WTC11 (cell line): ENCODE measurements around the gene RFX7. TPM values are rescaled to one million over a fixed set of nuclear protein-coding genes. Genes with fewer than 3 reads are reported as not detected.
"Not testable (repeated sequence)": the region's sequence is repeated elsewhere in the genome, so short reads cannot be mapped to it uniquely, and the experiment has no call there.

ENCODE experiments used
- ATAC-seq: fragments of 200-7000 bp; cut with Tn5 transposase; 2 replicates; pipeline ENCODE4 v1.10.0; 2021; ENCODE audit warnings: mild to moderate bottlenecking, moderate library complexity
- CTCF ChIA-PET: fragments of 300-600 bp; sonication (Branson Sonifier 250); formaldehyde crosslinking; loops from one replicate; lab custom pipeline; 2021; ENCODE audit warnings: antibody characterized with exemption; lab: Charles Lee
- POLR2A ChIA-PET: fragments of 350-600 bp; sonication (Branson Sonifier 250); formaldehyde crosslinking; loops from one replicate; lab custom pipeline; 2021; ENCODE audit warnings: antibody characterized with exemption; lab: Charles Lee
- DNase-seq: peaks from one replicate; pipeline ENCODE4 v3.0.0; 2021; ENCODE audit warnings: low spot score
- H3K27ac Mint-ChIP-seq: 2 replicates; pipeline ENCODE4 v1.8.0; 2021; ENCODE audit warnings: mixed read lengths
- H3K27me3 Mint-ChIP-seq: 2 replicates; pipeline ENCODE4 v1.8.0; 2021; ENCODE audit warnings: low read depth, mild to moderate bottlenecking, moderate library complexity, mixed read lengths
- H3K36me3 Mint-ChIP-seq: 2 replicates; pipeline ENCODE4 v1.8.0; 2021; ENCODE audit warnings: mixed read lengths
- H3K4me1 Mint-ChIP-seq: 2 replicates; pipeline ENCODE4 v1.8.0; 2022; ENCODE audit warnings: mixed read lengths
- H3K4me3 Mint-ChIP-seq: 2 replicates; pipeline ENCODE4 v1.8.0; 2021; ENCODE audit warnings: mild to moderate bottlenecking, moderate library complexity, mixed read lengths
- H3K9me3 Mint-ChIP-seq: 2 replicates; pipeline ENCODE4 v1.8.0; 2021; ENCODE audit warnings: mixed read lengths
- ATF3 ChIP-seq: sonication (generic); formaldehyde crosslinking; conservative IDR thresholded peaks from 2 replicates; pipeline ENCODE4 v1.8.1; 2022; ENCODE audit warnings: mild to moderate bottlenecking, missing genetic modification reagents
- GTF2I ChIP-seq: fragments of 250-450 bp; sonication (Bioruptor Pico); conservative IDR thresholded peaks from 2 replicates; pipeline ENCODE4 v1.4.0; 2021; ENCODE audit warnings: mild to moderate bottlenecking
- HMGA2 ChIP-seq: fragments of 250-450 bp; sonication (Bioruptor Pico); IDR thresholded peaks from 2 replicates; pipeline ENCODE4 v1.4.0; 2021; ENCODE audit warnings: mild to moderate bottlenecking, moderate library complexity
- JUN ChIP-seq: sonication (generic); formaldehyde crosslinking; IDR thresholded peaks from 2 replicates; pipeline ENCODE4 v1.8.0; 2023; ENCODE audit warnings: mild to moderate bottlenecking, missing genetic modification reagents
- MXD4 ChIP-seq: fragments of 250-450 bp; sonication (Bioruptor Pico); IDR thresholded peaks from 2 replicates; pipeline ENCODE4 v1.8.0; 2021; ENCODE audit warnings: mild to moderate bottlenecking, moderate library complexity, borderline replicate concordance
- NFE2L1 ChIP-seq: sonication (generic); formaldehyde crosslinking; IDR thresholded peaks from 2 replicates; pipeline ENCODE4 v1.8.1; 2023; ENCODE audit warnings: missing genetic modification reagents
- SOX15 ChIP-seq: fragments of 250-450 bp; sonication (Bioruptor Pico); IDR thresholded peaks from 2 replicates; pipeline ENCODE4 v1.9.0; 2021; ENCODE audit warnings: mild to moderate bottlenecking
- SP1 ChIP-seq: sonication (generic); formaldehyde crosslinking; conservative IDR thresholded peaks from 2 replicates; pipeline ENCODE4 v1.8.1; 2022; ENCODE audit warnings: missing genetic modification reagents
- TEAD4 ChIP-seq: sonication (generic); formaldehyde crosslinking; IDR thresholded peaks from 2 replicates; pipeline ENCODE4 v1.8.0; 2022; ENCODE audit warnings: mild to moderate bottlenecking, missing genetic modification reagents
- ZBTB21 ChIP-seq: sonication (generic); formaldehyde crosslinking; IDR thresholded peaks from 2 replicates; pipeline ENCODE4 v1.8.1; 2023; ENCODE audit warnings: mild to moderate bottlenecking, missing genetic modification reagents, borderline replicate concordance
- ZNF263 ChIP-seq: sonication (generic); formaldehyde crosslinking; IDR thresholded peaks from 2 replicates; pipeline ENCODE4 v1.8.1; 2022; ENCODE audit warnings: low read depth, mild to moderate bottlenecking, moderate library complexity, missing genetic modification reagents
- ZNF416 ChIP-seq: fragments of 250-450 bp; sonication (Bioruptor Pico); IDR thresholded peaks from 2 replicates; pipeline ENCODE4 v1.9.0; 2021; ENCODE audit warnings: mild to moderate bottlenecking, inconsistent platforms
- ZNF671 ChIP-seq: fragments of 250-450 bp; sonication (Bioruptor Pico); IDR thresholded peaks from 2 replicates; pipeline ENCODE4 v1.8.0; 2021; ENCODE audit warnings: mild to moderate bottlenecking
- total RNA-seq: library from RNA; stranded (reverse); gene quantifications from 3 replicates; pipeline ENCODE4 v1.2.3, GENCODE V29; 2021
- TF ChIP-seq, protein P1 (sequence below): sonication (generic); formaldehyde crosslinking; IDR thresholded peaks from 2 replicates; pipeline ENCODE4 v1.8.0; 2022; ENCODE audit warnings: mild to moderate bottlenecking, missing genetic modification reagents
- TF ChIP-seq, protein P2 (sequence below): fragments of 250-450 bp; sonication (Bioruptor Pico); IDR thresholded peaks from 2 replicates; pipeline ENCODE4 v2.1.2; 2022; ENCODE audit warnings: mild to moderate bottlenecking, moderate library complexity

RFX7 gene
- total RNA-seq, 1 experiment from 2014 or later, result 36.0 TPM

- Mint-ChIP-seq H3K4me3 (no peak overlapping the region), H3K9me3 (peaks cover 21% of the 10 kb centered on the region), H3K4me1 (peaks cover 80% of the 10 kb centered on the region), H3K36me3 (peaks cover 20% of the 10 kb centered on the region), H3K27ac (no peak overlapping the region; the same call in 1 of the 2 replicates), H3K27me3 (no peaks in the 10 kb centered on the region)
- ChIA-PET CTCF (interaction anchor here (0.6 kb wide), 1 partner anchor 47 kb away, joined by 3 read pairs; no protein-coding TSS in a partner anchor), POLR2A (no interaction called here)
- no peak for ATAC-seq
- TF ChIP-seq NFE2L1 (no peak), GTF2I (CRISPR knock-in tag) (no peak), ZNF416 (CRISPR knock-in tag) (no peak), ZNF671 (CRISPR knock-in tag) (no peak), SOX15 (CRISPR knock-in tag) (no peak), SP1 (CRISPR knock-in tag) (no peak)
- no peak for DNase-seq
Observed at GRCh38 chr15:56207711-56208110, 36.0 kb downstream of the RFX7 start.

DNA sequence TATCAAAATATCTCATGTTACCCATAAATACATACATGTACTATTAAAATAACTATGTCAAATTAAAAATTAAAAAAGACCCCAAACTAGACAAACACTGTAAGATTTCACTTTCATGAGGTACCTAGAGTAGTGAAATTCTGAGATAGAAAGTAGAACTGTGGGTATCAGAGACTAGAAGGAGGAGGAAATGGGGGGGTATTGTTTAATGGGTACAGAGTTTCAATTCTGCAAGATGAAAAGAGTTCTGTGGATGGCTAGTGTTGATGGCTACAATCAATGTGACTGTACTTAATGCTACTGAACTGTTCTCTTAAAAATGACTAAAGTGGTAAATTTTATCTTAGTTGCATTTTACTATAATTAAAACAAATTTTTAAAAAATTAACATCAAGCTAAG is 36.6 kb downstream of the RFX7 start:
- CTCF ChIA-PET, result no interaction called here

DNA sequence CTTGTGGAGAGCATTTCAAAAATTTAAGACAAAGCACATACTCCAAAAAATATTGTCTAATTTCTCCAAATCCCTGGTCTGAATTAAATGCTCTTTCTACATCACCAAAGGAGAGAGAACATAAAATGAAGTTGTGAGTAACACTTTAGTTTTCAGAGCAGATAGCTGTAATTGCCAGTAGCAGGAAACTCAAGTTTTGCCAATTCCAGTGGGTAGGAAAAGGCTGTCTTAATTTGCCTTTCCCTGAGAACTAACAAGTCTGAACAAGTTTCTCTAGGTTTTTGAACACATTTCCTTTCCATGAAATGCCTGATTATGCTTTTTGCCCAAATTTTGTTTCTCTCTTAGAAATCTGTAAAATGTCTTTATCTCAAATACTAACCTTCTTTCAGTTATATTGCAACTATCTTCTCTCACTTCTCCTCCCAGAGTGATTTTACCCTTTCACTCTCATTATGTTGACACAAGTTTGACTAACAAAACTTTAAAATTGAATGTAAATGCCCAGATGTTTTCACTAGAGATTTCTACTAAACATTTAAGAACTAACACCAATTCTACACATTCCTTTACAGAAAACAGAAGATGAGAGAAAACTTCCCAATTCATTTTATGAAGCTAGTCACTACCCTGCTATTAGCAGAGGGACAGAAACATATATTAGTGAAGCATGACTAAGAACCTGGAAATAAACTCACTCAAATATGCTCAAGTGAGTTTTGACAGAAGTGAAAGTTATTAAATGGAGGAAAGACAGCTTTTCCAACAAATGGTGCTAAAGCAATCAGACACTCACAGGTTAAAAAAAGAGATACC is 38.4 kb downstream of the RFX7 start:
- DNase-seq (no peak), ATAC-seq (no peak)
- Mint-ChIP-seq H3K4me1 (peaks cover 68% of the 10 kb centered on the region), H3K27ac (peak overlapping the region; percentile 85), H3K9me3 (peaks cover 6% of the 10 kb centered on the region), H3K36me3 (peaks cover 6% of the 10 kb centered on the region), H3K4me3 (peak overlapping the region; percentile 6; the same call in 1 of the 2 replicates), H3K27me3 (no peaks in the 10 kb centered on the region)
- TF ChIP-seq, protein P1, sequence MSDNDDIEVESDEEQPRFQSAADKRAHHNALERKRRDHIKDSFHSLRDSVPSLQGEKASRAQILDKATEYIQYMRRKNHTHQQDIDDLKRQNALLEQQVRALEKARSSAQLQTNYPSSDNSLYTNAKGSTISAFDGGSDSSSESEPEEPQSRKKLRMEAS (CRISPR knock-in tag), result no peak
- TF ChIP-seq, protein P2, sequence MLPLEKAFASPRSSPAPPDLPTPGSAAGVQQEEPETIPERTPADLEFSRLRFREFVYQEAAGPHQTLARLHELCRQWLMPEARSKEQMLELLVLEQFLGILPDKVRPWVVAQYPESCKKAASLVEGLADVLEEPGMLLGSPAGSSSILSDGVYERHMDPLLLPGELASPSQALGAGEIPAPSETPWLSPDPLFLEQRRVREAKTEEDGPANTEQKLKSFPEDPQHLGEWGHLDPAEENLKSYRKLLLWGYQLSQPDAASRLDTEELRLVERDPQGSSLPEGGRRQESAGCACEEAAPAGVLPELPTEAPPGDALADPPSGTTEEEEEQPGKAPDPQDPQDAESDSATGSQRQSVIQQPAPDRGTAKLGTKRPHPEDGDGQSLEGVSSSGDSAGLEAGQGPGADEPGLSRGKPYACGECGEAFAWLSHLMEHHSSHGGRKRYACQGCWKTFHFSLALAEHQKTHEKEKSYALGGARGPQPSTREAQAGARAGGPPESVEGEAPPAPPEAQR, result no peak
- TF ChIP-seq ZNF263 (CRISPR knock-in tag) (no peak), MXD4 (CRISPR knock-in tag) (no peak), TEAD4 (no peak), ATF3 (no peak), JUN (CRISPR knock-in tag) (no peak), HMGA2 (CRISPR knock-in tag) (no peak), NFE2L1 (no peak)
- CTCF ChIA-PET, result no interaction called here
- POLR2A ChIA-PET, result interaction anchor here (0.5 kb wide), 1 partner anchor 25 kb away, joined by 6 read pairs; no protein-coding TSS in a partner anchor

More for the DNA sequence above, 36.6 kb downstream of the RFX7 start:
- no peak overlapping the region for H3K4me3 Mint-ChIP-seq
- DNase-seq (no peak), ATAC-seq (no peak)
- POLR2A ChIA-PET, result no interaction called here
- H3K9me3 Mint-ChIP-seq, result peaks cover 18% of the 10 kb centered on the region
- no peak for TF ChIP-seq ZBTB21 (CRISPR knock-in tag)
- peaks cover 83% of the 10 kb centered on the region for H3K4me1 Mint-ChIP-seq
- H3K27ac Mint-ChIP-seq, result no peak overlapping the region
- H3K27me3 Mint-ChIP-seq, result no peaks in the 10 kb centered on the region
- H3K36me3 Mint-ChIP-seq, result peaks cover 17% of the 10 kb centered on the region

DNA sequence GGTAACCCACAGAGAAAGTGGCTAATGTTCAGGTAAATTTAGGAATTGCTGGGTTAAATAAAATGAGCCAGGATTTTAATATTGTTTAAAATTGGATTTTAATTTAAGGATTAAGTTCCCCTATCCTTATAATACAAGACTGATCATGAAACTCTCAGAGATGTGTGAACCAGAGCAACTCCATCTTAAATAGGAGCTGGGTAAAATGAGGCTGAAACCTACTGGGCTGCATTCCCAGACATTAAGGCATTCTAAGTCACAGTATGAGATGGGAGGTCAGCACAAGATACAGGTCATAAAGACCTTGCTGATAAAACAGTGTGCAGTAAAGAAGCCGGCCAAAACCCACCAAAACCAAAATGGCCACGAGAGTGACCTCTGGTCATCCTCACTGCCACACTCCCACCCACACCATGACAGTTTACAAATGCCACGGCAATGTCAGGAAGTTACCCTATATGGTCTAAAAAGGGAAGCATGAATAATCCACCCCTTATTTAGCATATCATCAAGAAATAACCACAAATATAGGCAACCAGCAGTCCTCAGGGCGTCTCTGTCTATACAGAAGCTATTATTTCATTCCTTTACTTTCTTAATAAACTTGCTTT is 40.3 kb downstream of the RFX7 start:
- H3K27me3 Mint-ChIP-seq, ATAC-seq, H3K4me3 Mint-ChIP-seq, DNase-seq, H3K36me3 Mint-ChIP-seq, H3K27ac Mint-ChIP-seq, H3K9me3 Mint-ChIP-seq, POLR2A ChIA-PET, CTCF ChIA-PET: not testable (repeated sequence)
- H3K4me1 Mint-ChIP-seq, result peaks cover 52% of the 10 kb centered on the region
